Measurements from ENCODE around the gene RASL12.
A peak's percentile ranks its signal among the peaks of the same experiment; 100 is the strongest.
"Not testable (repeated sequence)": the region's sequence is repeated elsewhere in the genome, so short reads cannot be mapped to it uniquely, and the experiment has no call there.

The RASL12 gene

GRCh38 chr15:65028921-65029735 is 38.7 kb downstream of the RASL12 start, which contains the start of gene MTFMT:
MTFMT (minus strand) TSS chr15:65029639; CDS start chr15:65029613, 26 bp downstream.
- peak; percentile 93 for DNase-seq (ENCODE audit: low read depth, low spot score)

- no peak for DNase-seq (ENCODE audit: low read depth, low spot score)
Measured at GRCh38 chr15:65028338-65028737, 39.5 kb downstream of the RASL12 start.

- DNase-seq (ENCODE audit: low read depth, low spot score), result no peak
Measured at GRCh38 chr15:65027593-65027992, 40.2 kb downstream of the RASL12 start.

GRCh38 chr15:65026756-65027155 is 41.0 kb downstream of the RASL12 start:
- no peak for DNase-seq (ENCODE audit: low read depth, low spot score)

- no peak for DNase-seq (ENCODE audit: low read depth, low spot score)
Measured at GRCh38 chr15:65021488-65021887, 46.3 kb downstream of the RASL12 start.

- no peak for DNase-seq (ENCODE audit: low read depth, low spot score)
Measured at GRCh38 chr15:65020419-65020818, 47.4 kb downstream of the RASL12 start.

GRCh38 chr15:65011198-65011597 is 56.6 kb downstream of the RASL12 start:
- not testable (repeated sequence) for DNase-seq (ENCODE audit: low read depth, low spot score)

- DNase-seq (ENCODE audit: low read depth, low spot score), result no peak
Measured at GRCh38 chr15:65008983-65009382, 58.8 kb downstream of the RASL12 start.

GRCh38 chr15:65006876-65007275 is 60.9 kb downstream of the RASL12 start:
- no peak for DNase-seq (ENCODE audit: low read depth, low spot score)

GRCh38 chr15:65004993-65005392 is 62.8 kb downstream of the RASL12 start:
- DNase-seq (ENCODE audit: low read depth, low spot score), result peak; percentile 32
